KMS-11 (cell line): Measurements from ENCODE around the gene METAP1D.

Experiments
- H2AFZ ChIP-seq: fragments of 200-600 bp; sonication (generic); 2 replicates; pipeline ENCODE4 v1.6.1; 2016; ENCODE audit warnings: antibody characterized with exemption, mixed run types, low read depth
- H3K27ac ChIP-seq: fragments of 200-600 bp; sonication (generic); 2 replicates; pipeline ENCODE4 v1.6.1; 2016; ENCODE audit warnings: mild to moderate bottlenecking, mixed run types
- H3K27me3 ChIP-seq: fragments of 200-600 bp; sonication (generic); 2 replicates; pipeline ENCODE4 v1.6.1; 2017; ENCODE audit warnings: mild to moderate bottlenecking, low read depth, mixed run types, moderate library complexity; ENCODE audit not compliant: insufficient read depth
- H3K36me3 ChIP-seq: fragments of 200-600 bp; sonication (generic); 2 replicates; pipeline ENCODE4 v1.6.1; 2017; ENCODE audit warnings: mild to moderate bottlenecking, mixed run types; ENCODE audit not compliant: insufficient read depth
- H3K4me1 ChIP-seq: fragments of 200-600 bp; sonication (generic); 2 replicates; pipeline ENCODE4 v1.6.1; 2016; ENCODE audit warnings: mild to moderate bottlenecking, low read depth, mixed run types; ENCODE audit not compliant: poor library complexity, severe bottlenecking
- H3K4me2 ChIP-seq: fragments of 200-600 bp; sonication (generic); 2 replicates; pipeline ENCODE4 v1.7.0; 2016; ENCODE audit warnings: mild to moderate bottlenecking, mixed run types
- H3K4me3 ChIP-seq: fragments of 200-600 bp; sonication (generic); IDR thresholded peaks from 2 replicates; pipeline ENCODE4 v1.6.1; 2017; ENCODE audit warnings: low read depth, low read length, mixed read lengths; ENCODE audit not compliant: insufficient read depth
- H3K79me2 ChIP-seq: fragments of 200-600 bp; sonication (generic); 2 replicates; pipeline ENCODE4 v1.6.1; 2016; ENCODE audit warnings: low read depth, mixed run types; ENCODE audit not compliant: insufficient read depth
- H3K9ac ChIP-seq: fragments of 200-600 bp; sonication (generic); 2 replicates; pipeline ENCODE4 v1.6.1; 2016; ENCODE audit warnings: mild to moderate bottlenecking, mixed run types
- H4K20me1 ChIP-seq: fragments of 200-600 bp; sonication (generic); 2 replicates; pipeline ENCODE4 v1.6.1; 2016; ENCODE audit warnings: mild to moderate bottlenecking, mixed run types; ENCODE audit not compliant: insufficient read depth
- CTCF ChIP-seq: fragments of 200-600 bp; sonication (generic); conservative IDR thresholded peaks from 2 replicates; pipeline ENCODE4 v1.6.1; 2017; ENCODE audit warnings: low read depth, mild to moderate bottlenecking, antibody characterized with exemption, low read length, moderate library complexity, mixed read lengths

Gene METAP1D

GRCh38 chr2:172096626-172097547, 97.1 kb downstream of the METAP1D start:
- Histone ChIP-seq H3K4me1 (peaks cover 43% of the 10 kb centered on the region), H3K27me3 (peaks cover 97% of the 10 kb centered on the region)

GRCh38 chr2:172097557-172098131, 97.9 kb downstream of the METAP1D start:
- Histone ChIP-seq H3K9ac (no peak overlapping the region), H3K36me3 (no peaks in the 10 kb centered on the region), H4K20me1 (no peaks in the 10 kb centered on the region), H2AFZ (no peak overlapping the region), H3K79me2 (no peaks in the 10 kb centered on the region), H3K27me3 (peaks cover 97% of the 10 kb centered on the region), H3K4me3 (peak overlapping the region; percentile 3), H3K4me1 (peaks cover 43% of the 10 kb centered on the region), H3K4me2 (peak overlapping the region; percentile 79; the same call in 1 of the 2 replicates), H3K27ac (no peak overlapping the region)
- TF ChIP-seq CTCF, result no peak

More at GRCh38 chr2:172096626-172097547, 97.1 kb downstream of the METAP1D start:
- H3K27ac ChIP-seq, result no peak overlapping the region
- no peak overlapping the region for H3K9ac ChIP-seq
- H4K20me1 ChIP-seq, result no peaks in the 10 kb centered on the region
- H3K4me2 ChIP-seq, result peak overlapping the region; percentile 79
- no peaks in the 10 kb centered on the region for H3K79me2 ChIP-seq
- TF ChIP-seq CTCF, result no peak
- H3K36me3 ChIP-seq, result no peaks in the 10 kb centered on the region
- H3K4me3 ChIP-seq, result peak overlapping the region; percentile 11
- H2AFZ ChIP-seq, result peak overlapping the region; percentile 95; the same call in 1 of the 2 replicates

GRCh38 chr2:172098287-172098649, 98.5 kb downstream of the METAP1D start:
- Histone ChIP-seq H3K27ac (no peak overlapping the region), H3K79me2 (no peaks in the 10 kb centered on the region), H3K36me3 (no peaks in the 10 kb centered on the region), H2AFZ (no peak overlapping the region), H3K4me2 (peak overlapping the region; percentile 79; the same call in 1 of the 2 replicates), H3K4me3 (no peak overlapping the region), H3K9ac (no peak overlapping the region), H4K20me1 (no peaks in the 10 kb centered on the region), H3K4me1 (peaks cover 44% of the 10 kb centered on the region), H3K27me3 (peaks cover 93% of the 10 kb centered on the region)
- TF ChIP-seq CTCF, result no peak

GRCh38 chr2:172098650-172099471, 99.1 kb downstream of the METAP1D start:
- no peak overlapping the region for H2AFZ ChIP-seq
- H3K27ac ChIP-seq, result no peak overlapping the region
- peak overlapping the region; percentile 47; the same call in 1 of the 2 replicates for H3K4me2 ChIP-seq
- no peaks in the 10 kb centered on the region for H4K20me1 ChIP-seq
- no peak for TF ChIP-seq CTCF
- H3K27me3 ChIP-seq, result peaks cover 92% of the 10 kb centered on the region
- peaks cover 47% of the 10 kb centered on the region for H3K4me1 ChIP-seq
- H3K4me3 ChIP-seq, result no peak overlapping the region
- H3K79me2 ChIP-seq, result no peaks in the 10 kb centered on the region
- no peaks in the 10 kb centered on the region for H3K36me3 ChIP-seq
- no peak overlapping the region for H3K9ac ChIP-seq
